OCI-LY7 (cell line): ENCODE results near the gene USO1. TPM values are rescaled to one million over a fixed set of nuclear protein-coding genes. Genes with fewer than 3 reads are reported as not detected.

ENCODE experiments used
- BruUV-seq: library from RNA; stranded (reverse); fragments of 400-500 nt; replicated peaks from 2 replicates; lab custom pipeline; 2021; lab: Mats Ljungman, UMichigan
- CTCF ChIA-PET: fragments of 300-600 bp; sonication (Branson Sonifier 250); formaldehyde crosslinking; loops from one replicate; lab custom pipeline; 2022; ENCODE audit warnings: antibody characterized with exemption; ENCODE audit not compliant: unreplicated experiment; lab: Charles Lee
- POLR2A ChIA-PET: fragments of 300-600 bp; sonication (Branson Sonifier 250); formaldehyde crosslinking; loops from one replicate; lab custom pipeline; 2022; ENCODE audit warnings: antibody characterized with exemption; lab: Charles Lee
- DNase-seq: peaks from one replicate; pipeline ENCODE4 v3.0.0-alpha.2; 2015; ENCODE audit warnings: low spot score
- H2AFZ ChIP-seq: fragments of 200-600 bp; sonication (generic), shearing (Covaris generic); 2 replicates; pipeline ENCODE4 v1.6.1; 2014; ENCODE audit warnings: mild to moderate bottlenecking, antibody characterized with exemption, low read length, moderate library complexity
- H3K27ac ChIP-seq: fragments of 200-600 bp; sonication (generic); 2 replicates; pipeline ENCODE4 v1.5.1; 2014; ENCODE audit warnings: mixed run types, low read depth, mild to moderate bottlenecking, moderate library complexity, low read length, inconsistent platforms; ENCODE audit not compliant: poor library complexity, severe bottlenecking
- H3K36me3 ChIP-seq: fragments of 200-600 bp; sonication (generic); 2 replicates; pipeline ENCODE4 v1.6.1; 2014; ENCODE audit warnings: mild to moderate bottlenecking, antibody characterized with exemption, low read length, moderate library complexity, mixed read lengths; ENCODE audit not compliant: insufficient read depth
- H3K4me1 ChIP-seq: fragments of 200-600 bp; sonication (generic); 2 replicates; pipeline ENCODE4 v1.5.1; 2014; ENCODE audit warnings: mild to moderate bottlenecking, low read length; ENCODE audit not compliant: insufficient read depth, poor library complexity, severe bottlenecking
- H3K4me2 ChIP-seq: fragments of 200-600 bp; sonication (generic); 2 replicates; pipeline ENCODE4 v1.6.1; 2014; ENCODE audit warnings: mild to moderate bottlenecking, low read length
- H3K4me3 ChIP-seq: fragments of 200-600 bp; sonication (generic); 2 replicates; pipeline ENCODE4 v1.5.1; 2014; ENCODE audit warnings: mild to moderate bottlenecking, low read depth, low read length; ENCODE audit not compliant: poor library complexity, severe bottlenecking
- H3K79me2 ChIP-seq: fragments of 200-600 bp; sonication (generic); 2 replicates; pipeline ENCODE4 v1.6.1; 2016; ENCODE audit warnings: low read depth, mild to moderate bottlenecking, low read length, moderate library complexity, mixed read lengths; ENCODE audit not compliant: insufficient read depth
- H3K9me2 ChIP-seq: fragments of 200-600 bp; sonication (generic); 2 replicates; pipeline ENCODE4 v1.6.1; 2016; ENCODE audit warnings: mild to moderate bottlenecking, low read length, mixed read lengths; ENCODE audit not compliant: insufficient read depth
- H3K9me3 ChIP-seq: fragments of 200-600 bp; sonication (generic); 2 replicates; pipeline ENCODE4 v1.6.1; 2014; ENCODE audit warnings: mild to moderate bottlenecking, mixed run types, low read length, mixed read lengths
- H4K20me1 ChIP-seq: fragments of 200-600 bp; sonication (generic); 2 replicates; pipeline ENCODE4 v1.6.1; 2014; ENCODE audit warnings: mild to moderate bottlenecking, antibody characterized with exemption, low read length, moderate library complexity, mixed read lengths; ENCODE audit not compliant: insufficient read depth
- EZH2phosphoT487 ChIP-seq: fragments of 200-600 bp; sonication (generic); IDR thresholded peaks from 2 replicates; pipeline ENCODE4 v1.6.1; 2018; ENCODE audit warnings: low read depth, borderline replicate concordance, mild to moderate bottlenecking, mixed run types, antibody characterized with exemption, low read length, moderate library complexity, mixed read lengths
- intact Hi-C: fragments of 100-400 bp; cut with micrococcal nuclease; formaldehyde crosslinking; loops from one replicate; pipeline ENCODE4 v1.10.0; 2022; ENCODE audit not compliant: unreplicated experiment
- total RNA-seq, 2 experiments: library from RNA; depleted of rRNA in 1 of 2; stranded (reverse); fragments of >200 nt in 1 of 2; shearing (Covaris generic) in 1 of 2; gene quantifications; 2 replicates each; pipeline ENCODE4 v1.2.3, GENCODE V29; 2014 to 2022
- TF ChIP-seq, protein P1 (sequence below): fragments of 200-600 bp; sonication (generic); conservative IDR thresholded peaks from 2 replicates; pipeline ENCODE4 v1.5.1; 2014; ENCODE audit warnings: mild to moderate bottlenecking, antibody characterized with exemption, low read length, moderate library complexity, mixed read lengths

The USO1 gene
- total RNA-seq, 2 experiments from 2014 or later, result 38.0 to 54.6 TPM

DNA sequence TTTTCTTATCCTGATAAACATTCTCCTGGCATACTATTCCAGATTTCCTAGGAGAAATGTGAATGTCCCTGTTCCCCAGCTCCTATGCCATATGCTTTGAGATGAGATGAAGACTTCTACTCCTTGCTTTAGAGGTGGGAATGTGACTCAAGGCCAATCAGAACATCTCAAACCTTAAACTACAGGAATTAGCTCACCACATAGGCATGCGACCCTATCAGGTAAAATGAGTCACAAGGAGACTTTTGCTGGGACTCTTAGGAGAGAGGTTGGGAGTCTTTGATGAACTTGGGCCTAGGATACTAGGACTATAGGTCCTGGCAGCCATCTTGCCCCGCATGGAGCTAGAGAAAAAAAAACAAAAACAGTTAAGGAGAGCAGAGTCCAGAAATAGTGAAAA, 5.8 kb upstream of the USO1 start:
- intact Hi-C loops, result no loop called here
- no peak overlapping the region for H3K4me2 ChIP-seq
- DNase-seq, result no peak
- no peak overlapping the region for H3K27ac ChIP-seq
- H3K9me3 ChIP-seq, result no peaks in the 10 kb centered on the region
- H3K4me1 ChIP-seq, result peaks cover 13% of the 10 kb centered on the region
- no peak overlapping the region for H2AFZ ChIP-seq
- no TSS peak for BruUV-seq
- H3K4me3 ChIP-seq, result no peak overlapping the region
- H3K9me2 ChIP-seq, result no peaks in the 10 kb centered on the region
- CTCF ChIA-PET, result no interaction called here
- TF ChIP-seq, protein P1, sequence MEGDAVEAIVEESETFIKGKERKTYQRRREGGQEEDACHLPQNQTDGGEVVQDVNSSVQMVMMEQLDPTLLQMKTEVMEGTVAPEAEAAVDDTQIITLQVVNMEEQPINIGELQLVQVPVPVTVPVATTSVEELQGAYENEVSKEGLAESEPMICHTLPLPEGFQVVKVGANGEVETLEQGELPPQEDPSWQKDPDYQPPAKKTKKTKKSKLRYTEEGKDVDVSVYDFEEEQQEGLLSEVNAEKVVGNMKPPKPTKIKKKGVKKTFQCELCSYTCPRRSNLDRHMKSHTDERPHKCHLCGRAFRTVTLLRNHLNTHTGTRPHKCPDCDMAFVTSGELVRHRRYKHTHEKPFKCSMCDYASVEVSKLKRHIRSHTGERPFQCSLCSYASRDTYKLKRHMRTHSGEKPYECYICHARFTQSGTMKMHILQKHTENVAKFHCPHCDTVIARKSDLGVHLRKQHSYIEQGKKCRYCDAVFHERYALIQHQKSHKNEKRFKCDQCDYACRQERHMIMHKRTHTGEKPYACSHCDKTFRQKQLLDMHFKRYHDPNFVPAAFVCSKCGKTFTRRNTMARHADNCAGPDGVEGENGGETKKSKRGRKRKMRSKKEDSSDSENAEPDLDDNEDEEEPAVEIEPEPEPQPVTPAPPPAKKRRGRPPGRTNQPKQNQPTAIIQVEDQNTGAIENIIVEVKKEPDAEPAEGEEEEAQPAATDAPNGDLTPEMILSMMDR, result no peak
- TF ChIP-seq EZH2phosphoT487, result no peak
- no peaks in the 10 kb centered on the region for H4K20me1 ChIP-seq
- H3K36me3 ChIP-seq, result peaks cover 6% of the 10 kb centered on the region
- POLR2A ChIA-PET, result interaction anchor here (0.7 to 1.0 kb wide), 3 partner anchors 14 to 230 kb away, joined by 3 to 4 read pairs (median 3); no protein-coding TSS in a partner anchor
- H3K79me2 ChIP-seq, result peaks cover 8% of the 10 kb centered on the region; the same call in 1 of the 2 replicates

DNA sequence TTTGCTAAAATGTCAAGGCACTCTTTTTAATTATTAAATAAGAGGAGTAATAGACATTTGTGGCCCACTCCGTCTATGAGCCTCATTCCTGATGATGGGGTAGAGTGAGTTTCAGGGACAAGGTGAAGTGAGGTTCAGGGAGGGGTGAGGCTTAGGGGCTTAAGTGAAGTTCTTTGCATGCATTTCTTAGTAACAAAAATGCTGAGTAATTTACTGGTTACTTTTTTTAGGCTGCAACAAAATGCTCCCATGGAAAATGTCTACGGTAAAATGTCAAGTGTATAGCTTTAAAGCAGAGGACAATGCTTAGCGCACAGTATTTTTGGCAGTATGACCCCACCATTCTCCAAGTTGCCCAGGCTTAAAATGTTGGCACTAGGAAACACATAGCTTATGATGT, 2.0 kb upstream of the USO1 start:
- POLR2A ChIA-PET, result interaction anchor here (0.6 to 3.5 kb wide), 8 partner anchors 10 to 145 kb away, joined by 3 to 19 read pairs (median 4); partner anchors contain the start of gene G3BP2
- H3K9me3 ChIP-seq, result no peaks in the 10 kb centered on the region
- H4K20me1 ChIP-seq, result peaks cover 5% of the 10 kb centered on the region; the same call in 1 of the 2 replicates
- H3K9me2 ChIP-seq, result no peaks in the 10 kb centered on the region
- CTCF ChIA-PET, result interaction anchor here (1.3 kb wide), 1 partner anchor 49 kb away, joined by 6 read pairs; no protein-coding TSS in a partner anchor
- DNase-seq, result no peak
- H3K27ac ChIP-seq, result no peak overlapping the region
- peak overlapping the region; percentile 74; the same call in 1 of the 2 replicates for H3K4me2 ChIP-seq
- intact Hi-C loops, result no loop called here
- H3K4me1 ChIP-seq, result peaks cover 34% of the 10 kb centered on the region
- no peak overlapping the region for H3K4me3 ChIP-seq
- BruUV-seq, result no TSS peak
- no peak overlapping the region for H2AFZ ChIP-seq
- peaks cover 35% of the 10 kb centered on the region for H3K79me2 ChIP-seq
- TF ChIP-seq EZH2phosphoT487, result no peak
- TF ChIP-seq, protein P1, result no peak
- H3K36me3 ChIP-seq, result peaks cover 6% of the 10 kb centered on the region
